ENCODE measurements around the gene KIF3A.
A peak's percentile ranks its signal among the peaks of the same experiment; 100 is the strongest.

KIF3A gene

GRCh38 chr5:132674671-132675506 is 62.5 kb downstream of the KIF3A start:
- DNase-seq (ENCODE audit: low read depth) = peak; percentile 95
- no peak overlapping the region for H3K4me3 ChIP-seq (ENCODE audit: low read length)
- TF ChIP-seq CTCF (IDR thresholded peaks at IDR 0.05; ENCODE audit: insufficient read depth, low read depth, low read length, missing control alignments) = no peak

GRCh38 chr5:132673939-132674630 is 63.3 kb downstream of the KIF3A start, which contains the start of gene IL4:
Gene IL4, plus strand, starts transcription at chr5:132673989. Its CDS starts 62 bp downstream, at chr5:132674051.
- TF ChIP-seq CTCF (IDR thresholded peaks at IDR 0.05; ENCODE audit: insufficient read depth, low read depth, low read length, missing control alignments) = no peak
- no peak within 1 kb of the TSS for H3K4me3 ChIP-seq (ENCODE audit: low read length)
- no peak for DNase-seq (ENCODE audit: low read depth)

- DNase-seq (ENCODE audit: low read depth) = no peak
- no peak overlapping the region for H3K4me3 ChIP-seq (ENCODE audit: low read length)
- no peak for TF ChIP-seq CTCF (IDR thresholded peaks at IDR 0.05; ENCODE audit: insufficient read depth, low read depth, low read length, missing control alignments)
Observed at GRCh38 chr5:132673488-132673887, 63.9 kb downstream of the KIF3A start.

- H3K4me3 ChIP-seq (ENCODE audit: low read length) = no peak overlapping the region
- DNase-seq (ENCODE audit: low read depth) = no peak
- no peak for TF ChIP-seq CTCF (IDR thresholded peaks at IDR 0.05; ENCODE audit: insufficient read depth, low read depth, low read length, missing control alignments)
Observed at GRCh38 chr5:132671000-132671399, 66.3 kb downstream of the KIF3A start.

GRCh38 chr5:132669966-132670882 is 67.1 kb downstream of the KIF3A start:
- no peak for TF ChIP-seq CTCF (IDR thresholded peaks at IDR 0.05; ENCODE audit: insufficient read depth, low read depth, low read length, missing control alignments)
- no peak overlapping the region for H3K4me3 ChIP-seq (ENCODE audit: low read length)
- DNase-seq (ENCODE audit: low read depth) = no peak

GRCh38 chr5:132669455-132669820 is 67.9 kb downstream of the KIF3A start:
- no peak for DNase-seq (ENCODE audit: low read depth)
- H3K4me3 ChIP-seq (ENCODE audit: low read length) = no peak overlapping the region
- TF ChIP-seq CTCF (IDR thresholded peaks at IDR 0.05; ENCODE audit: insufficient read depth, low read depth, low read length, missing control alignments) = no peak
